KG1 (cell line): ENCODE data around the gene COL8A2.
A peak's percentile ranks its signal among the peaks of the same experiment; 100 is the strongest.

ENCODE experiments used
- DNase-seq: peaks from one replicate; lab custom pipeline; 2025; lab: John Stamatoyannopoulos, UW

The COL8A2 gene

GRCh38 chr1:36091141-36091540 lies 33.9 kb downstream of the COL8A2 start:
- DNase-seq, result no peak

- DNase-seq, result no peak
Measured at GRCh38 chr1:36089393-36090121, 35.5 kb downstream of the COL8A2 start.

GRCh38 chr1:36088577-36089392 lies 36.2 kb downstream of the COL8A2 start, which contains the start of gene ADPRS:
Gene ADPRS (plus strand): TSS chr1:36088892. CDS start chr1:36088905, 13 bp downstream.
- peak; percentile 81 for DNase-seq

GRCh38 chr1:36088265-36088576 lies 36.8 kb downstream of the COL8A2 start:
- DNase-seq, result no peak

GRCh38 chr1:36087233-36088123 lies 37.5 kb downstream of the COL8A2 start:
- DNase-seq, result no peak

GRCh38 chr1:36086529-36087232 lies 38.3 kb downstream of the COL8A2 start:
- DNase-seq, result no peak

- DNase-seq, result no peak
Measured at GRCh38 chr1:36085686-36086526, 39.1 kb downstream of the COL8A2 start.

GRCh38 chr1:36085126-36085525 lies 39.9 kb downstream of the COL8A2 start:
- DNase-seq, result no peak

GRCh38 chr1:36084497-36085115 lies 40.4 kb downstream of the COL8A2 start:
- DNase-seq, result no peak

- no peak for DNase-seq
Measured at GRCh38 chr1:36083635-36084496, 41.2 kb downstream of the COL8A2 start, which contains the start of gene TEKT2. Gene TEKT2 (plus strand): TSS chr1:36084094. CDS start chr1:36084922, 828 bp downstream.

- DNase-seq, result no peak
Measured at GRCh38 chr1:36083219-36083618, 41.8 kb downstream of the COL8A2 start.

- DNase-seq, result no peak
Measured at GRCh38 chr1:36081926-36082485, 43.0 kb downstream of the COL8A2 start.

GRCh38 chr1:36080801-36081200 lies 44.2 kb downstream of the COL8A2 start:
- no peak for DNase-seq

GRCh38 chr1:36080236-36080635 lies 44.8 kb downstream of the COL8A2 start:
- DNase-seq, result no peak

- DNase-seq, result no peak
Measured at GRCh38 chr1:36076979-36077573, 47.9 kb downstream of the COL8A2 start.

GRCh38 chr1:36070349-36070748 lies 54.7 kb downstream of the COL8A2 start:
- DNase-seq, result no peak

- no peak for DNase-seq
Measured at GRCh38 chr1:36068866-36069265, 56.2 kb downstream of the COL8A2 start.

- no peak for DNase-seq
Measured at GRCh38 chr1:36067871-36068270, 57.2 kb downstream of the COL8A2 start.

- no peak for DNase-seq
Measured at GRCh38 chr1:36062315-36062714, 62.7 kb downstream of the COL8A2 start.
